ENCODE data around the gene SAMD4A.
"Not testable (repeated sequence)": the region's sequence is repeated elsewhere in the genome, so short reads cannot be mapped to it uniquely, and the experiment has no call there.

The SAMD4A gene

GRCh38 chr14:54599966-54600716 is 33.2 kb downstream of the SAMD4A start:
- DNase-seq = no peak

GRCh38 chr14:54600717-54601109 is 33.8 kb downstream of the SAMD4A start:
- DNase-seq = no peak

DNA sequence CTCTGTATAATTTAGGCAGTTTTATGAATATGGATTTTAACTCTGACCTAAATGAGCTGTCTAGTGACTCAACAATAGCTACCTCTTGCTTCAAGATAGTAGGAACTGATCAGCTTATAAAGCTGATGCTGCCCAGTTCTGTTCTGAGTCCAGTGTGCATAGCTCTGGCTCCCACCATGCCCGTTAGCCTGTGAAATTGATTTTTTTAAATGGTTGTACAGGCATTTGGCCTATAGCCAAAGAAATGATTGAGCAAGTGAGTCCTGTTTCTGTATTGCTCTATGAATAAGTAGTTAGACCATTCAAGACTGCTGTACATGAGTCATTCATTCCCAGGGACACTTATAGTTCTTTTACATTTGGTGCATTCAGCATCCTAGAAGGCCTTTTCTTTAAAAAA is 36.4 kb downstream of the SAMD4A start:
- DNase-seq = no peak

- DNase-seq = no peak
Measured at GRCh38 chr14:54606178-54606577, 39.2 kb downstream of the SAMD4A start.

DNA sequence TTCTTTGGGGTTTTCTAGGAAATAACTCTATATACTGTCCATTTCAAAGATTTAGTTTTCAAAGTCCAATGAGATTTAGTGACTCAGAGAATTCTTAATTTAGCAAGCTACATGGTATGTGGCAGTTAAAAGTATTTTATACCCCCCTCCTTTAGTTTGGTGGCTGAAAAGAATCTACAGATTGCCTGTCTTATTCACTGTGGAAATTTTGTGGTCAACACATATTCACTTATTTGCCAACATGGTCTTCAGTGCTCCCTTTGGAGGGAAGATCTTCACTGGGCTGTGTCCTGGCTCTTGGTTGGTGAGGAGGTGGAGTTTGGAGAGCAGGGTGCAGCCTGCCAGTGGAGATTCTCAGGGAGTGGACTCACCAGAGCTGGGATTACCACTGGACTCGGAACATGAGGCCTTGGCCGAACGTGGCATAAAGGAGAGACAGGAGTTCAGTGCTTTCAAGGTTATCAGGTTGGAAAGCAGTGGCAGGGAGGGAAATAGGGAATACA is 39.8 kb downstream of the SAMD4A start:
- DNase-seq = no peak

- no peak for DNase-seq
Measured at GRCh38 chr14:54609576-54609975, 42.6 kb downstream of the SAMD4A start.

DNA sequence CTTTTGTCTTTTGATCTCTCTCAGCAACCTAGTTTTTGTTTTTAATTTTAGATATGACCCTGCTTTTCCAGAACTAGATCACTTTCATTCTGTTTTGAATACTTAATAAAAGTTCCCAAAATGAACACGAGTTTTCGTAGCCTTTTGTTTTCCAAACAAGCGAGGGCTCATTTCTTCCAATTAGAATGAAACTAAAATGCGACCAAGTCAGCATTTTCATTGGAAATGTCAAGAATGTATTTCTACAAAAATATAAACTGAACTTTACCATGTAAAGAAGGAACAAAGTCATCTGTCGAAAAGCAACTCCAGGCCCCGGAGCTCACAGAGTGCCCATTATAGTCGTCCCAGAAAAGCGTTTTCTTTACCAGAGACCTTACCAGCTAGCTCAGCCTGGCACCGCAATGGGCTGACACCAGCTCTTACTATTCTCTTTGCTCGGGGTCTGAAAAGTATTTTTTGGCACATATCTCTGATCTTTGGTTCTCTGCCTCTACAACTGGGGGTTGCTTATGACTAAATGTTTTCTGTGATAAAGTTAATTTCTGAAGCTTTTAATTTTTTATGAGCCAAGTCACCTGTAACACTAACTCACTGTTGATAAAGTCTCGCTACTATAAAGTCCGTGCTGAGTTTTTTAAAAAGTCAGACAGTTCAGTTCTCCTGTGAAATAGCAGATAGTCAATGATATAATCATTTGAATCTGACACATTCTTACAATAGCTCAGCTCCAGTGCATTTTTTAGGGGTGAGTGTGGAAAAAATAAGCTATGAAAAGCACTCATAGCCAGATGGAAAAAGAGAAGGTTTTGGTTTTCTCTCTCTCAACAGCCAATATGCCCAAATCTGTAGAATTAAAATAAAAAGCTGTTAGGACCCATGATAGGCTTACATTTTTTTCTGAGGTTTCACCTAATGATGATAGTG is 43.4 kb downstream of the SAMD4A start:
- DNase-seq = no peak

- DNase-seq = no peak
Measured at GRCh38 chr14:54614296-54614695, 47.4 kb downstream of the SAMD4A start.

DNA sequence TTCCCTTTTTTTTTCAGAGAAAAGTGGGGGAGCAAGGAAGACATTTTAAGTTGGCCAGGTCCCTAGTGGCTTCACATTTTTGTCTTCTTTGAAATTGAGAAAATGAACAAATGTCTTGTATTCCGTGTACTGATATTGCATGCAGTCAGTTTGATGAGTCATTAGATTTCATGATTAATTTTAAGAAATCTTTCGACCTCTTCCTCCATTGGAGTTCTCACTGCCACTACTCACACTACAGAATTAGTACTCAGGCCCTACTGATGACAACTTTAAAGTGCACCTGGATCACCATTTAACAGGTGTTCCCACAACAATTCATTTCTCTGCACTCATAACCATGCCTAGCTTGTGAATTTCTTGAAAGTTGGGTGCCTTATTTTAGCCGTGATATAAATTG is 50.5 kb downstream of the SAMD4A start:
- no peak for DNase-seq

DNA sequence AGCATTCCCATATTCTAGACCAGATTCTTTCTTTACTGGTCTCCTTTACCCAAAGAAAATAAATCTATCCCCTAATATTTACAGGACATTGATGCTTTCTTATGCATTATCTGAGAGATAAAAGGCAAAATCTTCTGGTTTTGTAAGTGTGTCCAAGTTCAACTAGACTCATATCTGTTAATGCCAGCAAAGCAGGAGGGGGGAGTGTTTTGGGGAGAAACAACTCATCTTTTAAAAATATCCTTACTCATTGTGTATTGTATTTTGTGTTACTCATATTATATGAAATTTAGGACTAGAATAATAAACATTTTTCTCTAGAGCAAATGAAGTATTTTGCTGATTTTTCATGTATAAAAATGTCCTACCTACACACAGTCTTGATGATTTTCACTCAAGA is 54.8 kb downstream of the SAMD4A start:
- no peak for DNase-seq

DNA sequence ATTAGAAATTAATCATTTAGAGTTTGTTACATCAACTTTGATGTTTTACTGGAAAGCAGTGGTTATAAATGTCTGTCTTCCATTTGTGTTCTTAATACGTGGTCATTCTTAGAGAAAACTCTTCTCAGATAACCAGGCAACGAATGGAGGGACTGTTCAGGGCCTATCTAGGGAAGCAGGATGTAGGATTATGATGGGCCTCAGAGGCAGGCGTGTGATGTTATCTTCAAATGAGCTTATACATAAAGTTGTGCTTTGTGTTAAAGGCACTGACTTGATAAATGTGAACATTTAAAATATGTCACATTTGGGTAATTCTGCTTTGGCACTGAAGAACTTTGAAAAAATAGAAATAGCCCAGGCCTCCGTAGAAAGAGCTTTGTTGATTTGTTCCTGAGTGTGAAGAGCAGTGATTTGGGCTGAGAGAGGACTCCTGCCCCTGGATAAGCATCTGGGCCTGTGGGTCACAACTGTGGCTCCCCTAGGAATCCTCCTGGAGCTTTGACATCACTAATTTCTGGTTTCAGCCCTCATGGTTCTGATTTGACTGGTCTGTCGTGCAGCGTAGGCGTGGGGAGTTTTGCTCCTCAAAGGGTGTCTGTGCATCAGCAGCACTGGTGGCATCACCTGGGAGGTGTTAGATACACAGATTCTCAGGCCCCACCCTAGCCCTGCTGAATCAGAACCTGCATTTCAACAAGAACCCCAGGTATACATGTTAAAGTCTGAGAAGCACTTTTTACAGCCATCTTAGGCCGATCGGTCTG is 55.4 kb downstream of the SAMD4A start:
- no peak for DNase-seq

GRCh38 chr14:54623279-54624004 is 56.5 kb downstream of the SAMD4A start:
- DNase-seq = no peak

DNA sequence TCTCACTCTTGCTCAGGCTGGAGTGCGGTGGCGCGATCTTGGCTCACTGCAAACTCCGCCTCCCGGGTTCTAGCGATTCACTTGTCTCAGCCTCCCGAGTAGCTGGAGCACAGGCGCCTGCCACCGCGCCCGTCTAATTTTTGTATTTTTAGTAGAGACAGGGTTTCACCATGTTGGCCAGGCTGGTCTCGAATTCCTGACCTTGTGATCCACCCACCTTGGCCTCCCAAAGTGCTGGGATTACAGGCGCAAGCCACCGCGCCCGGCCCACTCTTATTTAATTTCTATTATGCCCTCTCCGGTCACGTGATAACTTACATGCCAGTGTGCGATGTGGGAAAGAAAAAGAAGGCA is 57.1 kb downstream of the SAMD4A start:
- not testable (repeated sequence) for DNase-seq

- DNase-seq = no peak
Measured at GRCh38 chr14:54625112-54625511, 58.2 kb downstream of the SAMD4A start.

DNA sequence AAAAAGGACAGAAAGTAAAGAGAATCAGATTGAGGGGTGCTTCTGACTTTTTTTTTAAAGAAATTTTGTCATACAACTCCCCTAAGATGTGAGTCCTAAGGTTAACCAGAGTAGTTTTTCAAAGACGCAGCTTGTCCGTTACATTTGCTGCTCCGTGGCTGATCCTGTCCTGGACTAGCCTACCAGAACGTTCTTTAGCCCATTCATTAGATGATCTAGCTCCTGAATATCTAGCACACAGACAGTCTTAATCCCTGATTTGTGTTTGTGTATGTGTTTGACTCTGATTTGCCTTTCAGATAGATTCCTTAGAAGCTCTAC is 60.3 kb downstream of the SAMD4A start:
- DNase-seq = no peak

GRCh38 chr14:54627540-54628363 is 60.8 kb downstream of the SAMD4A start:
- peak; percentile 24 for DNase-seq

- DNase-seq = no peak
Measured at GRCh38 chr14:54629183-54629582, 62.3 kb downstream of the SAMD4A start.

GRCh38 chr14:54629635-54630360 is 62.9 kb downstream of the SAMD4A start:
- DNase-seq = no peak

DNA sequence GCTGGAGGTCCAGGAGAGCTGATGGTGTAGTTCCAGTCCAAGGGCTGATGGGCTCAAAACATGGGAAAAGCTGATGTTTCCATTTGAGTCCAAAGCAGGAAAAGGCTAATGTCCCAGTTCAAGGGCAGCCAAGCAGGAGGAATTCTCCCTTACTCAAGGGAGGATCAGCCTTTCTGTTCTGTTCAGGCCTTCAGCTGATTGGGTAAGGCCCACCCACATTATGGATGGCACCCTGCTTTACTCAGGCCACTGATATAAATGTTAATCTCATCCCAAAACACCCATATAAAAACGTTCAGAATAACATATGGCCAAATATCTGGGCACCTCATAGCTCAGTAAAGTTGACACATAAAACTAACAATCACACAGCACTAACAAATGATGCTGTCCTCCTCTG is 64.1 kb downstream of the SAMD4A start:
- DNase-seq = no peak

DNA sequence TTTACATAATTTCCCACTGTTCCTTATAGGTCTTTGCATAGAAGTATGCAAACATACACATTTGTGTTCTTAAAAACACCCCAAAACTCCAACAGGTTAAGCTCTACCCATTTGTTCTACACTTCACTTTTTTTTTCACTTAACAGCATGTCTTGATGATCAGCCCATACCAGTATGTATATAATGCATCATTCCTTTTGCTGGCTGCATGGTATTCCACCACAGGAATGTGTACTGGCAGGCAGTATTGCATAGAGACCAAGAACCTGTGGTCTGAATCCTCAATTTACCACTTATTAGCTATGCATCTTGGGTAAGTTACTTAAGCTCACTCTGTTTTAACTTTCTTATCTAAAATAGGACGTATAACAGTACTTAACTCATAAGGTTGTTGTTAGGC is 65.5 kb downstream of the SAMD4A start:
- no peak for DNase-seq

DNA sequence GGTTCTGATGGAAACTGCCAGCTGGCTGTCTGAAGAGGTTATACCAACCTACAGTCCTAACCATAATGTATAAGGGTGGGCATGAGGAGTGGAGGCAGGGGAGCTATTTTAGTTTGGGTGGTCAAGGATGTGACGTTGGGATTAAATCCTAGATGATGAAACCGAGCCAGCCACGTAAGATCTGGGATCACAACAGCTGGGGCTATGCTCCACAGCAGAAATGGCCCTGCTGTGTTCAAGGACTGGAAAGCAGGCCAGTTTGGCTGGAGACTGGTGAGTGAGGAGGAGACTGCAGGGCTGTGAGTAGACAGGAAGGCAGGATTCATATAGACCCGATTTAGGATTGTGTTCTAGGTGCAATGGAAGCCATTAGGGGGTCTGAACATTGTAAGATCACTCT is 66.1 kb downstream of the SAMD4A start:
- no peak for DNase-seq

All from activated CD8-positive, alpha-beta memory T cell treated with anti-CD3 and anti-CD28 coated beads, Interleukin-2, amount 50 U/mL, for 4 hours (primary cell).